ENCODE measurements around the gene MLH3. TPM values are rescaled to one million over a fixed set of nuclear protein-coding genes. Genes with fewer than 3 reads are reported as not detected.

MLH3 gene
- total RNA-seq, 1 donor from 2014 or later = 17.2 TPM

GRCh38 chr14:75047506-75047905, 3.8 kb downstream of the MLH3 start:
- H3K27me3 Mint-ChIP-seq (ENCODE audit: unreplicated experiment) = peaks cover 3% of the 10 kb centered on the region
- H3K4me3 Mint-ChIP-seq (ENCODE audit: unreplicated experiment) = no peak overlapping the region
- TF ChIP-seq CTCF (IDR thresholded peaks at IDR 0.05; ENCODE audit: unreplicated experiment) = no peak
- no peak overlapping the region for H3K27ac Mint-ChIP-seq (ENCODE audit: unreplicated experiment)
- no peaks in the 10 kb centered on the region for H3K36me3 Mint-ChIP-seq (ENCODE audit: low read depth, unreplicated experiment)
- DNase-seq (ENCODE audit: low spot score) = no peak
- H3K4me1 Mint-ChIP-seq (ENCODE audit: unreplicated experiment) = peaks cover 5% of the 10 kb centered on the region
- H3K9me3 Mint-ChIP-seq (ENCODE audit: unreplicated experiment) = no peaks in the 10 kb centered on the region

GRCh38 chr14:75046899-75047298, 4.4 kb downstream of the MLH3 start:
- peaks cover 3% of the 10 kb centered on the region for H3K27me3 Mint-ChIP-seq (ENCODE audit: unreplicated experiment)
- no peak overlapping the region for H3K4me3 Mint-ChIP-seq (ENCODE audit: unreplicated experiment)
- no peak overlapping the region for H3K27ac Mint-ChIP-seq (ENCODE audit: unreplicated experiment)
- no peaks in the 10 kb centered on the region for H3K36me3 Mint-ChIP-seq (ENCODE audit: low read depth, unreplicated experiment)
- no peak for DNase-seq (ENCODE audit: low spot score)
- H3K9me3 Mint-ChIP-seq (ENCODE audit: unreplicated experiment) = no peaks in the 10 kb centered on the region
- H3K4me1 Mint-ChIP-seq (ENCODE audit: unreplicated experiment) = peaks cover 5% of the 10 kb centered on the region
- TF ChIP-seq CTCF (IDR thresholded peaks at IDR 0.05; ENCODE audit: unreplicated experiment) = no peak

- Mint-ChIP-seq H3K27ac (ENCODE audit: unreplicated experiment) (no peak overlapping the region), H3K36me3 (ENCODE audit: low read depth, unreplicated experiment) (no peaks in the 10 kb centered on the region), H3K27me3 (ENCODE audit: unreplicated experiment) (peaks cover 1% of the 10 kb centered on the region), H3K4me3 (ENCODE audit: unreplicated experiment) (no peak overlapping the region), H3K4me1 (ENCODE audit: unreplicated experiment) (peaks cover 3% of the 10 kb centered on the region), H3K9me3 (ENCODE audit: unreplicated experiment) (no peaks in the 10 kb centered on the region)
- TF ChIP-seq CTCF (IDR thresholded peaks at IDR 0.05; ENCODE audit: unreplicated experiment) = no peak
- no peak for DNase-seq (ENCODE audit: low spot score)
Measured at GRCh38 chr14:75046275-75046674, 5.0 kb downstream of the MLH3 start.

- Mint-ChIP-seq H3K27me3 (ENCODE audit: unreplicated experiment) (no peaks in the 10 kb centered on the region), H3K9me3 (ENCODE audit: unreplicated experiment) (no peaks in the 10 kb centered on the region)
- no peak for DNase-seq (ENCODE audit: low spot score)
Measured at GRCh38 chr14:75044752-75045151, 6.5 kb downstream of the MLH3 start.

GRCh38 chr14:75044322-75044721, 6.9 kb downstream of the MLH3 start:
- DNase-seq (ENCODE audit: low spot score) = no peak
- H3K36me3 Mint-ChIP-seq (ENCODE audit: low read depth, unreplicated experiment) = no peaks in the 10 kb centered on the region
- H3K4me3 Mint-ChIP-seq (ENCODE audit: unreplicated experiment) = no peak overlapping the region
- no peak overlapping the region for H3K27ac Mint-ChIP-seq (ENCODE audit: unreplicated experiment)
- H3K4me1 Mint-ChIP-seq (ENCODE audit: unreplicated experiment) = no peaks in the 10 kb centered on the region
- TF ChIP-seq CTCF (IDR thresholded peaks at IDR 0.05; ENCODE audit: unreplicated experiment) = no peak
- no peaks in the 10 kb centered on the region for H3K9me3 Mint-ChIP-seq (ENCODE audit: unreplicated experiment)
- no peaks in the 10 kb centered on the region for H3K27me3 Mint-ChIP-seq (ENCODE audit: unreplicated experiment)

More at GRCh38 chr14:75044752-75045151, 6.5 kb downstream of the MLH3 start:
- Mint-ChIP-seq H3K4me3 (ENCODE audit: unreplicated experiment) (no peak overlapping the region), H3K4me1 (ENCODE audit: unreplicated experiment) (no peaks in the 10 kb centered on the region), H3K27ac (ENCODE audit: unreplicated experiment) (no peak overlapping the region), H3K36me3 (ENCODE audit: low read depth, unreplicated experiment) (no peaks in the 10 kb centered on the region)
- TF ChIP-seq CTCF (IDR thresholded peaks at IDR 0.05; ENCODE audit: unreplicated experiment) = no peak
